Measurements from ENCODE around the gene MAP4K2. TPM values are rescaled to one million over a fixed set of nuclear protein-coding genes. Genes with fewer than 3 reads are reported as not detected.

MAP4K2 gene
- total and polyA plus RNA-seq, 9 of the 15 experiments (the other 6 are each of a cell fraction or from before 2014, with no cell fraction given), result 0.13 to 14.5 (median 7.3) TPM

DNA sequence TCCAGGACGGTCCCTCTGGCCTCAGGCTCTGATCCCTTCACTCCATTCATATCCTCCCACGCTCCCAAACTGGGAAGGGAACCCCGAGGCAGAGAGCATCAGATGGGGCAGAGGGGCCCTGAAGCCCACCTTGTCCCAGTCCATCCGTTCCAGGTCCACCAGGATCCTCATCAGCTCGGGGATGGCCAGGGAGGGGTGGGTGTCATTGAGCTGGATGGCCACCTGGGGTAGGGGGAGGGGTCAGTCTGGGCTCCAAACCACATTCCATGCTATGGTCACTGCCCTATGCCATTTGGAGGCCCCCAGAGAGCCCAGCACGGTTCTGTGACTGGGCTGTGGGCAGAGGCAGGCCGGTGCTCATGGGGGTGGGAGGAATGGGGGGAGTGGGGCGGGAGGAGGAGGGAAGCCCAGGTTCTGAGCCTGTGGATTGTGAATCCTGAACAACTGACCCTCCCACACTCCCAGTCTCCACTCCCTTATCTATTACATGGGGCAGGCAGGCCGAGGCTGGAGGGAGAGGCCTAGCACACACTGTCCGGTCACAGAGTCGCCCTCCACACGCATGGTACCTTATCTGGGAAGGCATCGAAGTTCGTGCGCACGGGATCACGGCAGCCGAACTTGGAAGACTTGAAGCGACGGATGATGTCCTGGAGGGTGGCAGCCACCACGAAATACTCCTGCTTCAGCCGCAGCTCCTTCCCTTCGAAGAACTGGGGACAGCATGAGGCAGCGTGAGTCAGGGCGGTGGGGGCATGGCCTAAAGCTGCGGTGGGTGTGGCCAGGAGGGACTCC lies 48.7 kb downstream of the MAP4K2 start (continued):
- TF ChIP-seq, protein P1, sequence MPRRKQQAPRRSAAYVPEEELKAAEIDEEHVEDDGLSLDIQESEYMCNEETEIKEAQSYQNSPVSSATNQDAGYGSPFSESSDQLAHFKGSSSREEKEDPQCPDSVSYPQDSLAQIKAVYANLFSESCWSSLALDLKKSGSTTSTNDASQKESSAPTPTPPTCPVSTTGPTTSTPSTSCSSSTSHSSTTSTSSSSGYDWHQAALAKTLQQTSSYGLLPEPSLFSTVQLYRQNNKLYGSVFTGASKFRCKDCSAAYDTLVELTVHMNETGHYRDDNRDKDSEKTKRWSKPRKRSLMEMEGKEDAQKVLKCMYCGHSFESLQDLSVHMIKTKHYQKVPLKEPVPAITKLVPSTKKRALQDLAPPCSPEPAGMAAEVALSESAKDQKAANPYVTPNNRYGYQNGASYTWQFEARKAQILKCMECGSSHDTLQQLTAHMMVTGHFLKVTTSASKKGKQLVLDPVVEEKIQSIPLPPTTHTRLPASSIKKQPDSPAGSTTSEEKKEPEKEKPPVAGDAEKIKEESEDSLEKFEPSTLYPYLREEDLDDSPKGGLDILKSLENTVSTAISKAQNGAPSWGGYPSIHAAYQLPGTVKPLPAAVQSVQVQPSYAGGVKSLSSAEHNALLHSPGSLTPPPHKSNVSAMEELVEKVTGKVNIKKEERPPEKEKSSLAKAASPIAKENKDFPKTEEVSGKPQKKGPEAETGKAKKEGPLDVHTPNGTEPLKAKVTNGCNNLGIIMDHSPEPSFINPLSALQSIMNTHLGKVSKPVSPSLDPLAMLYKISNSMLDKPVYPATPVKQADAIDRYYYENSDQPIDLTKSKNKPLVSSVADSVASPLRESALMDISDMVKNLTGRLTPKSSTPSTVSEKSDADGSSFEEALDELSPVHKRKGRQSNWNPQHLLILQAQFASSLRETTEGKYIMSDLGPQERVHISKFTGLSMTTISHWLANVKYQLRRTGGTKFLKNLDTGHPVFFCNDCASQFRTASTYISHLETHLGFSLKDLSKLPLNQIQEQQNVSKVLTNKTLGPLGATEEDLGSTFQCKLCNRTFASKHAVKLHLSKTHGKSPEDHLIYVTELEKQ (CRISPR knock-in tag; IDR thresholded peaks at IDR 0.05), result no peak
- TF ChIP-seq, protein P2, sequence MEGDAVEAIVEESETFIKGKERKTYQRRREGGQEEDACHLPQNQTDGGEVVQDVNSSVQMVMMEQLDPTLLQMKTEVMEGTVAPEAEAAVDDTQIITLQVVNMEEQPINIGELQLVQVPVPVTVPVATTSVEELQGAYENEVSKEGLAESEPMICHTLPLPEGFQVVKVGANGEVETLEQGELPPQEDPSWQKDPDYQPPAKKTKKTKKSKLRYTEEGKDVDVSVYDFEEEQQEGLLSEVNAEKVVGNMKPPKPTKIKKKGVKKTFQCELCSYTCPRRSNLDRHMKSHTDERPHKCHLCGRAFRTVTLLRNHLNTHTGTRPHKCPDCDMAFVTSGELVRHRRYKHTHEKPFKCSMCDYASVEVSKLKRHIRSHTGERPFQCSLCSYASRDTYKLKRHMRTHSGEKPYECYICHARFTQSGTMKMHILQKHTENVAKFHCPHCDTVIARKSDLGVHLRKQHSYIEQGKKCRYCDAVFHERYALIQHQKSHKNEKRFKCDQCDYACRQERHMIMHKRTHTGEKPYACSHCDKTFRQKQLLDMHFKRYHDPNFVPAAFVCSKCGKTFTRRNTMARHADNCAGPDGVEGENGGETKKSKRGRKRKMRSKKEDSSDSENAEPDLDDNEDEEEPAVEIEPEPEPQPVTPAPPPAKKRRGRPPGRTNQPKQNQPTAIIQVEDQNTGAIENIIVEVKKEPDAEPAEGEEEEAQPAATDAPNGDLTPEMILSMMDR (IDR thresholded peaks at IDR 0.05 in 2 of 3, conservative IDR thresholded peaks at IDR 0.05 in 1 of 3; ENCODE audit: insufficient read depth in 2 of 3, low read depth in 1 of 3, low read length in 3 of 3), result no peak
- TF ChIP-seq ZEB2 (IDR thresholded peaks at IDR 0.05) (no peak), ZNF586 (CRISPR knock-in tag; conservative IDR thresholded peaks at IDR 0.05) (no peak), ZNF175 (CRISPR knock-in tag; IDR thresholded peaks at IDR 0.05; ENCODE audit: low read depth) (no peak), U2AF1 (optimal IDR thresholded peaks at IDR 0.05; ENCODE audit: low read depth, low read length) (no peak), MXI1 (IDR thresholded peaks at IDR 0.05; ENCODE audit: low read depth, low read length) (no peak), PCBP2 (IDR thresholded peaks at IDR 0.05; ENCODE audit: low read depth, low read length, poor library complexity, severe bottlenecking) (no peak), SNIP1 (IDR thresholded peaks at IDR 0.05; ENCODE audit: low read depth) (no peak), ETV1 (tag; conservative IDR thresholded peaks at IDR 0.05; ENCODE audit: low read depth) (no peak), MEF2D (tag; conservative IDR thresholded peaks at IDR 0.05; ENCODE audit: low read depth) (0 out of 2 replicates have a peak, but pooled peaks have one; percentile 46), SMARCA4 (IDR thresholded peaks at IDR 0.05) (peak; percentile 44; the same call in 1 of the 2 replicates), PTTG1 (tag; IDR thresholded peaks at IDR 0.05; ENCODE audit: low read depth) (no peak)
- TF ChIP-seq, protein P3, sequence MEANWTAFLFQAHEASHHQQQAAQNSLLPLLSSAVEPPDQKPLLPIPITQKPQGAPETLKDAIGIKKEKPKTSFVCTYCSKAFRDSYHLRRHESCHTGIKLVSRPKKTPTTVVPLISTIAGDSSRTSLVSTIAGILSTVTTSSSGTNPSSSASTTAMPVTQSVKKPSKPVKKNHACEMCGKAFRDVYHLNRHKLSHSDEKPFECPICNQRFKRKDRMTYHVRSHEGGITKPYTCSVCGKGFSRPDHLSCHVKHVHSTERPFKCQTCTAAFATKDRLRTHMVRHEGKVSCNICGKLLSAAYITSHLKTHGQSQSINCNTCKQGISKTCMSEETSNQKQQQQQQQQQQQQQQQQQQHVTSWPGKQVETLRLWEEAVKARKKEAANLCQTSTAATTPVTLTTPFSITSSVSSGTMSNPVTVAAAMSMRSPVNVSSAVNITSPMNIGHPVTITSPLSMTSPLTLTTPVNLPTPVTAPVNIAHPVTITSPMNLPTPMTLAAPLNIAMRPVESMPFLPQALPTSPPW (CRISPR knock-in tag; IDR thresholded peaks at IDR 0.05), result peak; percentile 79
- TF ChIP-seq, protein P4, sequence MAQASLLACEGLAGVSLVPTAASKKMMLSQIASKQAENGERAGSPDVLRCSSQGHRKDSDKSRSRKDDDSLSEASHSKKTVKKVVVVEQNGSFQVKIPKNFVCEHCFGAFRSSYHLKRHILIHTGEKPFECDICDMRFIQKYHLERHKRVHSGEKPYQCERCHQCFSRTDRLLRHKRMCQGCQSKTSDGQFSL (CRISPR knock-in tag; IDR thresholded peaks at IDR 0.05), result 0 out of 2 replicates have a peak, but pooled peaks have one; percentile 48
- TF ChIP-seq, protein P4 (tag; IDR thresholded peaks at IDR 0.05), result no peak
- TF ChIP-seq, protein P5, sequence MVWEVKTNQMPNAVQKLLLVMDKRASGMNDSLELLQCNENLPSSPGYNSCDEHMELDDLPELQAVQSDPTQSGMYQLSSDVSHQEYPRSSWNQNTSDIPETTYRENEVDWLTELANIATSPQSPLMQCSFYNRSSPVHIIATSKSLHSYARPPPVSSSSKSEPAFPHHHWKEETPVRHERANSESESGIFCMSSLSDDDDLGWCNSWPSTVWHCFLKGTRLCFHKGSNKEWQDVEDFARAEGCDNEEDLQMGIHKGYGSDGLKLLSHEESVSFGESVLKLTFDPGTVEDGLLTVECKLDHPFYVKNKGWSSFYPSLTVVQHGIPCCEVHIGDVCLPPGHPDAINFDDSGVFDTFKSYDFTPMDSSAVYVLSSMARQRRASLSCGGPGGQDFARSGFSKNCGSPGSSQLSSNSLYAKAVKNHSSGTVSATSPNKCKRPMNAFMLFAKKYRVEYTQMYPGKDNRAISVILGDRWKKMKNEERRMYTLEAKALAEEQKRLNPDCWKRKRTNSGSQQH (CRISPR knock-in tag; IDR thresholded peaks at IDR 0.05), result no peak

Measured in K562 (cell line).